ENCODE results near the gene KIF17.

Gene KIF17

GRCh38 chr1:20717452-20718342 lies at the start of gene KIF17:
Gene KIF17 (minus strand): TSS chr1:20718007. CDS start chr1:20717706, 301 bp downstream.
- DNase-seq: no peak

GRCh38 chr1:20767271-20767670 lies 49.5 kb upstream of the KIF17 start:
- no peak for DNase-seq

DNA sequence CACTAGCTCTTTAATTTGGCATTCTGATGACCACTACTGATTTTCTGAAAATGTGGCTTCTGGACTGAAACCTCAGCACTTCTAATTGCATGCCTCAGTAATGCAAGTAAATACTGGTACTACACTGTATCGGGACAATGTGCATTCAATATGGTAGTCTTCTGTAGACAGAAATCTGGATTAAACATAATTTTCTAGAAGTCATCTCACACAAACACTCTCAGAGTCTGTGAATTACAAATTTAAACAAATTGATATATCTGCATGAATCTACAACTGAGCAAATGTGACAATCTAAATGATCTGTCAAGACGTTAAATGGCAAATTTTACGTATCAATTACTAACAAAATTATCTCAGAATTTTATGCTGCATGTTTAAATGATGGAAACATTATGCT lies 45.6 kb upstream of the KIF17 start:
- no peak for DNase-seq

DNA sequence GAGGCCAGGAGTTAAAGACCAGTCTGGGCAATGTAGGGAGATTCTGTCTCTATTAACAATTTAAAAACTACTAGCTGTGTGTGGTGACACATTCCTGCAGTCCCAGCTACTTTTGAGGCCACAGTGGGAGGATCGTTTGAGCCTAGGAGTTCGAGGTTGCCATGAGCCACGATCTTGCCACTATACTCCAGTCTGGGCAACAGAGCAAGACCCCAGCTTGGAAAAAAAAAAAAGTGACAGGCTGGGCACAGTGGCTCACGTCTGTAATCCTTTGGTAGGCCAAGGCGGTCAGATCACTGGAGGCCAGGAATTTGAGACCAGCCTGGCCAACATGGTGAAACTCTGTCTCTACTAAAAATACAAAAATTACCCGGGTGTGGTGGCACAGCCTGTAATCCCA lies 42.5 kb upstream of the KIF17 start:
- DNase-seq: no peak

DNA sequence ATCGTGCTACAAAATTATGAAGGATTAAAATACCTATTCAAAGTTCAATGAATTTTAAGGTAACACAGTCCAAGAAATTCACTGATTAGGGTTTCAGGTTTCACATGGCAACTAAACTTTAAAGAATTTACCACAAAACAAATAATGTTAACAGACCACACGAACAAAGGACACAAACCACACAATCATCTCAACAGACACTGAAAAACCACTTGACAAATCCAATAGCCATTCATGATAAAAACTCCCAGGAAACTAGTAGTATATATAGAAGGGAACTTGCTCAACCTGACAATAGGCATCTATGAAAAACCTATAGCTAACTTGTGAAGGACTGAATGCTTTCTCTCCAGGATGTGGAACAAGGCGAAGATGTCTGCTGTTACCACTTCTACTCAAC lies 35.8 kb upstream of the KIF17 start:
- DNase-seq: no peak

- DNase-seq: no peak
Measured at GRCh38 chr1:20751462-20751990, 33.7 kb upstream of the KIF17 start.

DNA sequence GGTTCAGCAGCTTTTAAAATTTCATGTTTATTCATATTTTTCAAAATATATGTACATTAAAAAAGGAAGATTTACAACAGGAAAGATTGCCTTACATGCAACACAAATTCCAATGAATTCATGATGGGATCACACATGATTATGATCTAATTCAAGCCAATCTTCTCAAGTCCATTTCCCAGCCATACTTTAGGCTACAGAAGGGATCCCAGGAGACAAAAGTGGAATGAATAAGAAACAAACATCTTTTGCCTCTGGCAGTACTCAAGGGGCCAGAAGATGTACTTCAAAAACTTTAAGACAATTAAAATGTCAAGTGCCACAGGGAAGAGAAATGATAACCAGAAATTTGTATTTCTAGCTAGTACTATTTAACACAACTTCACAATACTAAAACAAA lies 24.9 kb upstream of the KIF17 start:
- no peak for DNase-seq

- no peak for DNase-seq
Measured at GRCh38 chr1:20740781-20741180, 23.0 kb upstream of the KIF17 start.

DNA sequence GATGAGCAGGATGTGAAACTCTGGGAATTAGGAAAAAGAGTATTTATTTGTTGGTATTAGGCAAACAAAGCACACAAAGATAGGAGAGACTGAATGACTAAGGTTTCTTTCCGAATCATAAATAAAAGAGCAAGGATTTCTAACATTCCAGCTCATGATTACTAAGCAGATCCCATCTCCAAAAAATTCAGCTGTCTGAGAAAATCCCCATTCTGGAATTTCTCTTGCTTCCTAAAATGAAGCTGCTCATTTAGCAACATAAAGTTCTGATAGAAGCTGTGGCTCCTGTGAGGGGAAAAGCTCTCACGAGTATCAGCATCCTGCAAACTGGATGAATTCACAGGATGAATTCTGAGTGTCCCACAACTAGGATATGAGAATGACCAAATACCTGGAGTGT lies 21.4 kb upstream of the KIF17 start:
- DNase-seq: no peak

- DNase-seq: no peak
Measured at GRCh38 chr1:20735581-20736111, 17.8 kb upstream of the KIF17 start.

DNA sequence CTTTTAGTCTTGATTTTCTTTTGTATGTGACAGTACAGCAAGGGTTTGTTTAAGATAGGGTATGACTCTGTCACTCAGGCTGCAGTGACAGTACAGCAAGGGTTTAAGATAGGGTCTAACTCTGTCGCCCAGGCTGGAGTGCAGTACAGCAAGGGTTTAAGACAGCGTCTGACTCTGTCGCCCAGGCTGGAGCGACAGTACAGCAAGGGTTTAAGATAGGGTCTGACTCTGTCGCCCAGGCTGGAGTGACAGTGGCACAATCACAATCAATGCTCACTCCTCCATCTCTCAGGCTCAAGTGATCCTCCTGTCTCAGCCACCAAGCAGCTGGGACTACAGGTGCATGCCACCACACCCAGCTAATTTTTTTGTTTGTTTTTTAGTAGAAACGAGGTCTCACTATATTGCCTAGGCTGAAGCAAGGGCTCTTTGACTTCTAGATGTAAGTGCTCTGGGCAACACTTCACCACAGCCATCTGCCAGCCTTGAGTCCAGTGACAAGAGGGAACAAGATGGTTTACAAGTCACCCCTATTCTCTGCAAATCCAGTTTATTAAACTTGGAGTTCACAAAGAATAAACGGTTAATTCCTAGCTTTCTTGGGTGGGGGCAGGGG lies 15.7 kb upstream of the KIF17 start:
- no peak for DNase-seq

DNA sequence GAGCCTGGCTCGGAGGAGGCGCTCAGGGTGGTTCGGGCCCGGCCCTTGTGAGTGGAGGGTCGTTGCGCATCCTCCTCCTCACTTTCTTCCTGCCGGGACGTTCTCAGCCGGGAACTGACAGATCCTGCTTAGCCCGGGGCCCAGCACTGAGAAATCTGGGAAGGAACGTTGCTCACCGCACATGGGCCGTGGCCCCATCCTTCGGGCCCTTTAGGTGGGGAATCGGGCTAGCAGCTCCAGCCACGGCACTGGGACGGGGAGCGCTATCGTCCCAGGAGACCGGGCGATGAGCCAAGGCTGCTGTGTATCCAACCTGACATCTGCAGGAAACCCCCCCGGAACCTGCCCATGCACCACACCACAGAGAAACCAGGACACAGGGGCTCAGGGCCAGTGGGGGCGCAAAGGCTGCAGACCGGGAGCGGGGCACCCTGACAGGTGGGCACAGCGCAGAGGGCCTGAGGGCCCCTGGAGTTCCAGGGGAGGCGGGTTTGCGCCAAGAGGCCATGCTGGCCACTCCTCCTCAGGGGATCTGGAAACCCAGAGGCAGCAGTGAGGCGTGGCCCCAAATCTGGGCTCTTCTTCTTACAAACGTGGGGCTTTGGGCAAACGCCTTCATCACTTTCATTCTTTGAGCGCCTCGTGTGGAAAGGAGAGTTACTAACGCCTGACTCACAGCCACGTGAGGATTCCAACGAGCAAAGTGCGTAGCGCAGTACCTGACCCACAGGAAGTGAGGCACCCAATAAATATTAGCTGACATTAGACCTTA lies 15.0 kb upstream of the KIF17 start, which contains the start of gene SH2D5:
TSS of gene SH2D5 (minus strand) at position 116 of the 772 bp plus-strand sequence. CDS start 4,659 bp downstream, outside the sequence.
- DNase-seq: peak; percentile 29

DNA sequence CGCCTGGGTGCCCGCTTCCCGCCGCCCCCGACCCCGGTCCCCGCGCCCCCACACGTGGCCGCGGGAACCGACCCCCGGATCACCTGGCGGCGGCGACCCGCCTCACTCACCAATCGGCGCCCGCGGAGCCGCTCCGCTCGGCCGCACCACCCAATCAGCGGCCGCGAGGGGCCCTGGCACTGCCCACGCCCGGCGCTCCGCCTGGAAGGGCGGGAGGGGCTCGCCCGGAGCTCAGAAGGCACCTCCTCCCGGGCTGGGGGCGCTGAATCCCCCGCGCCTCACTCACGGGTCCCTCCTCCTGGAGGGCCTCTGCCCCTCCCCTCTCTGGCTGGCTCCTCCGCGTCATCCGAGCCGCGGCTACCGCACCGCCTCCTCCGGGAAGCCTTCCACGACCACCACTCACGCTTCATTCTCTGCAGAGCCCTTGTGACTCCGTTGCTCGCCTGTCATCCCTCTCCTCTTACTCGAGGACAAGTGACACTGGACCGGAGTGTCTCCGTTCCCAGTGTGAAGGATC lies 14.3 kb upstream of the KIF17 start:
- DNase-seq: peak; percentile 22

GRCh38 chr1:20731057-20731991 lies 13.5 kb upstream of the KIF17 start:
- no peak for DNase-seq

- no peak for DNase-seq
Measured at GRCh38 chr1:20730690-20731056, 12.9 kb upstream of the KIF17 start.

GRCh38 chr1:20729990-20730689 lies 12.3 kb upstream of the KIF17 start:
- DNase-seq: no peak

DNA sequence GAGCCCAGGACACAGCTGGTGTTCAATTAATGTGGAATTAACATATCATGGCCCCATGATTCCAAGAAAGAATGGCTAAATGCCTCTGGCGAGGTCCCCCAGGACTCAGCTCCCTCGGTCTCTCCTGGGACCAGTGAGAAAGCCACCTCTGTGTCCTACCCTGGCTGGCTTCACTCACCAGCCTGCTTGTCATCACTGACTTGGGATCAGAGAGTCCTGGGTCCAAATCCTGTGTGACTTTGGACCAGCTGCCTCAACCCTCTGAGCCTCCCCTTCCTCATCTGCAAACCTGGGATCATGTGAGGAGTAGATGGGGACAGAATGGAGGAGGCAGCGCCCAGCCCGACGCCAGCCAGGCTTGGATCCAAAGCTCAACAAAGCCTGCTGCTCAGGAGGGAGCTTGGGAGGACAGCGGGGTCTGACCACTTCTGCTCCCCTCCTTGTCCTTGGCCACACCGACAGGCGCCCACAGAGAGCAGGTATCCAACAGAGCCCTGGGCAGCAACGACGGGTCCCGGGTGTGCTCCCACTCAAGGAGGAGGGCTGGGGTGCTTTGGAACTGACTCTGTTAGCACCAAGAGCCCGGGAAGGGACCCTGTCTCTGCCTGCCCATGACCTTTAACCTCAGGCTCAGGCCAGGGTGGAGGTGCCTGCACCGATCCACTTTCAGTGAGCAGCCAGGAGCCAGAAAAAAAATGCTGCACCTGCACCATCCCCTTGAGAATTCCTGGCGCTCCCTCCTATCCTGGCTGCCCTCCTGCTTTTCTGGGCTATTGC lies 11.5 kb upstream of the KIF17 start:
- DNase-seq: no peak

GRCh38 chr1:20728371-20729154 lies 10.8 kb upstream of the KIF17 start:
- no peak for DNase-seq

DNA sequence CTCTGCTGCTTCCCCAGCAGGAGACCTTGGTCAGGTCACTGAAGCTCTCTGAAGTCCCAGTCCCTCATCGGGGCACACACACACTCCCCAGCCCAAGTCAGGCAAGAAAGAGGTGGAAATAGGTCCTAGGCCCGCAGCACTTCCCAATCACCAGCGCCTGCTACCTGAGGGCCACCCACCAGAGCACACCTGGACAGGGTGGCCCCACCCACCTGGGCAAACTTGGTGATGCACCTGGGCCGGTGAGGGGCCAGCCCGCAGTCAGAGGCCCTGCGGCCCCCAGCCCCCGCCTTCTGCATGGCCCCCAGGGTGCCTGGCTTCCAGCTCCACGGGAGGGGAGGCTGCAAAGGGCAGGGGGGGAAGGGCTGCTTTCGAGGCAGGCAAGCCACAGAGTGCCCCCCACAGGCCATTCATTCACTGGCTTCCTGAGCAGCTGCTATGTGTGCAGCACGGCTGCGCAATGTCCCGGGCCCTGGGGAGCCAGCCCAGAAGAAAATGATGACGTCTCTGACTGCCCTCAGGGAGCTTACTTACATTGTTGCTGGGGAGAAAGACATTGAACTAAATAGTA lies 10.0 kb upstream of the KIF17 start:
- no peak for DNase-seq

Measured in NCI-H1694 (cell line).